ENCODE measurements around the gene ZNF202. TPM values are rescaled to one million over a fixed set of nuclear protein-coding genes. Genes with fewer than 3 reads are reported as not detected.

ZNF202 gene
- total and polyA plus RNA-seq, 2 donors (not counting 1 experiment from before 2014, with no cell fraction given), result 17.0 to 25.1 TPM

- H3K4me2 ChIP-seq (replicated peaks; ENCODE audit: low read depth, low read length, poor library complexity, severe bottlenecking), result no peak overlapping the region
- no peak for TF ChIP-seq EZH2 (IDR thresholded peaks at IDR 0.05; ENCODE audit: borderline replicate concordance, insufficient read depth, low read depth, low read length, poor library complexity, severe bottlenecking)
- TF ChIP-seq CTCF (IDR thresholded peaks at IDR 0.05), result no peak
- no peaks in the 10 kb centered on the region for H4K20me1 ChIP-seq (ENCODE audit: control insufficient read depth, insufficient read depth, low read length, poor library complexity, severe bottlenecking)
- Mint-ChIP-seq H3K27me3 (peaks cover 29% of the 10 kb centered on the region), H3K9me3 (ENCODE audit: insufficient read depth) (no peaks in the 10 kb centered on the region), H3K4me1 (no peaks in the 10 kb centered on the region), H3K4me3 (no peak overlapping the region), H3K27ac (no peak overlapping the region)
- H3K4me1 ChIP-seq (ENCODE audit: control insufficient read depth in 2 of 2, insufficient read depth in 2 of 2, low read length in 2 of 2), result no peaks in the 10 kb centered on the region
- H3K4me3 ChIP-seq (ENCODE audit: control extremely low read depth in 1 of 5, extremely low read depth in 1 of 5, insufficient read depth in 1 of 5, low read depth in 2 of 5, low read length in 4 of 5), result no peak overlapping the region
- ChIA-PET CTCF (interaction anchor here (0.9 kb wide), 1 partner anchor 27 kb away, joined by 3 read pairs; no protein-coding TSS in a partner anchor), POLR2A (no interaction called here)
- H3K79me2 ChIP-seq (ENCODE audit: control insufficient read depth, insufficient read depth, low read length), result no peaks in the 10 kb centered on the region
- no CpG with 5 or more reads among the region's 6 CpGs for WGBS (ENCODE audit: insufficient coverage)
- intact Hi-C loops (cut with micrococcal nuclease), result no loop called here
- no peak overlapping the region for H2AFZ ChIP-seq (ENCODE audit: insufficient read depth, low read depth, low read length, poor library complexity, severe bottlenecking)
- no peak overlapping the region for H3K9ac ChIP-seq (ENCODE audit: low read length)
- DNase-seq, result no peak
- H3K36me3 ChIP-seq (replicated peaks in 1 of 2; ENCODE audit: control extremely low read depth in 1 of 2, control insufficient read depth in 1 of 2, extremely low read depth in 1 of 2, insufficient read depth in 2 of 2, low read length in 1 of 2), result no peaks in the 10 kb centered on the region
- no peak overlapping the region for H3K27ac ChIP-seq (ENCODE audit: low read length in 2 of 2)
- no peak for ATAC-seq (ENCODE audit: low read depth)
- peaks cover 0 to 2% (median 0%) of the 10 kb centered on the region in 3 donors for H3K9me3 ChIP-seq (ENCODE audit: control extremely low read depth in 1 of 3, control insufficient read depth in 2 of 3, insufficient read depth in 1 of 3, low read length in 2 of 3)
- H3K27me3 ChIP-seq (replicated peaks in 1 of 4; ENCODE audit: control extremely low read depth in 1 of 4, control insufficient read depth in 3 of 4, insufficient read depth in 4 of 4, low read length in 3 of 4), result peaks cover 0 to 4% (median 3%) of the 10 kb centered on the region in 4 experiments
These were observed 56.9 kb downstream of the ZNF202 start for GRCh38 chr11:123684601-123685000.

DNA sequence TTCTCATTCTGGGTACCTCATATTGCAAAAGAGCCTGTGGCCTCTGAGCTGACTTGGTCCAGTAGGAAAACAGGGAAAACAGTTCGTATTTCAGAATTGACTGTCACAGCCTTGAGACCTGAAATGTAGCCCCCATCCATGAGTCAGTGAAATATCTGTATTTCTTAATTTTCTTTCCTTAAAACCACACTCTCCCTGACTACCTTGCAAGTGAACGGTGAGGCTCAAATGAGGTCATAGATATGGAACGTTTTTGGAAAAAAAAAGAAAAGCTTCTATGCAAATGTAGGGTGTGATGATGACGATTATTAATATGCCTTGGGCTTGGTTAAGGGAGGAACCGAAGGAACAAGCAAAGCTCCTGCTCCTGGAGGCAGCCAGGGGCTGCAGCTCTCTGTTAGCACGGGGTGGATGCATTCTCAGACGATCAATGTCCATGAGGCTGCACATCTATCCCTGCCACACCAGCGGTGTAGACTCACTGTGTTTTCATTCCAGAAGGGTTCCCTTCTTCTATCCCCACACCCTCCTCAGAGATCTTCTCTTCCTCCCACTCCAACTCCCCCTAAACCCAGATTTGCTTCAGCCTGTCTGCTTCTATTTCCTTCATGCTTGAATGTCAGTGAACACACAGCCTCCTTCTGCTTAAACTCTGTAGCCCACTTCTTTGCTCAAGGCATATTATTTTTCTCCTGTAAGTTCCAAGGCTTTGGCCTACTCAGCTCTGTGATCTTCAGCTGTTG is 57.9 kb downstream of the ZNF202 start:
- 70% methylated on average over 7 of the region's 8 CpGs for WGBS (ENCODE audit: insufficient coverage)
- no peak overlapping the region for H3K27ac Mint-ChIP-seq

More for the DNA sequence above, 57.9 kb downstream of the ZNF202 start:
- peaks cover 0 to 4% (median 1%) of the 10 kb centered on the region in 4 experiments for H3K27me3 ChIP-seq (replicated peaks in 1 of 4; ENCODE audit: control extremely low read depth in 1 of 4, control insufficient read depth in 3 of 4, insufficient read depth in 4 of 4, low read length in 3 of 4)
- ATAC-seq (ENCODE audit: low read depth) (no peak), DNase-seq (no peak)
- ChIA-PET POLR2A (no interaction called here), CTCF (no interaction called here)
- Mint-ChIP-seq H3K4me1 (no peaks in the 10 kb centered on the region), H3K9me3 (ENCODE audit: insufficient read depth) (no peaks in the 10 kb centered on the region), H3K4me3 (no peak overlapping the region), H3K27me3 (peaks cover 29% of the 10 kb centered on the region)
- no peaks in the 10 kb centered on the region for H4K20me1 ChIP-seq (ENCODE audit: control insufficient read depth, insufficient read depth, low read length, poor library complexity, severe bottlenecking)
- H3K9me3 ChIP-seq (ENCODE audit: control extremely low read depth in 1 of 3, control insufficient read depth in 2 of 3, insufficient read depth in 1 of 3, low read length in 2 of 3), result peaks cover 0 to 5% (median 0%) of the 10 kb centered on the region in 3 donors
- H3K79me2 ChIP-seq (ENCODE audit: control insufficient read depth, insufficient read depth, low read length), result no peaks in the 10 kb centered on the region
- intact Hi-C loops (cut with micrococcal nuclease), result no loop called here
- no peak overlapping the region for H3K4me2 ChIP-seq (replicated peaks; ENCODE audit: low read depth, low read length, poor library complexity, severe bottlenecking)
- H3K4me3 ChIP-seq (ENCODE audit: control extremely low read depth in 1 of 5, extremely low read depth in 1 of 5, insufficient read depth in 1 of 5, low read depth in 2 of 5, low read length in 4 of 5), result no peak overlapping the region
- no peak overlapping the region for H2AFZ ChIP-seq (ENCODE audit: insufficient read depth, low read depth, low read length, poor library complexity, severe bottlenecking)
- no peak overlapping the region for H3K9ac ChIP-seq (ENCODE audit: low read length)
- no peaks in the 10 kb centered on the region for H3K36me3 ChIP-seq (replicated peaks in 1 of 2; ENCODE audit: control extremely low read depth in 1 of 2, control insufficient read depth in 1 of 2, extremely low read depth in 1 of 2, insufficient read depth in 2 of 2, low read length in 1 of 2)
- no peaks in the 10 kb centered on the region for H3K4me1 ChIP-seq (ENCODE audit: control insufficient read depth in 2 of 2, insufficient read depth in 2 of 2, low read length in 2 of 2)
- no peak overlapping the region for H3K27ac ChIP-seq (ENCODE audit: low read length in 2 of 2)
- TF ChIP-seq CTCF (IDR thresholded peaks at IDR 0.05) (no peak), EZH2 (IDR thresholded peaks at IDR 0.05; ENCODE audit: borderline replicate concordance, insufficient read depth, low read depth, low read length, poor library complexity, severe bottlenecking) (no peak)

All from B cell (primary cell).